K562 (cell line): ENCODE results near the gene FAM184B. TPM values are rescaled to one million over a fixed set of nuclear protein-coding genes. Genes with fewer than 3 reads are reported as not detected.

ENCODE experiments used
- BRD4 ChIP-seq: fragments of 200-600 bp; sonication (generic); IDR thresholded peaks from 2 replicates; pipeline ENCODE4 v1.6.1; 2017; ENCODE audit warnings: inconsistent platforms
- C11orf30 ChIP-seq: fragments of 450-650 bp; IDR thresholded peaks from 2 replicates; pipeline ENCODE4 v1.6.1; 2016; ENCODE audit warnings: low read depth, mild to moderate bottlenecking
- KDM5B ChIP-seq: fragments of 200-600 bp; sonication (generic); IDR thresholded peaks from 2 replicates; pipeline ENCODE4 v1.6.1; 2012; ENCODE audit warnings: low read depth, mild to moderate bottlenecking, moderate library complexity, low read length, control low read depth, inconsistent platforms; ENCODE audit not compliant: insufficient replicate concordance
- L3MBTL2 ChIP-seq: fragments of 450-650 bp; IDR thresholded peaks from 2 replicates; pipeline ENCODE4 v1.6.1; 2016; ENCODE audit warnings: mild to moderate bottlenecking, moderate library complexity
- MAZ ChIP-seq, 2 experiments: fragments of 450-650 bp in 1 of 2; sonication (generic) in 1 of 2; formaldehyde crosslinking; IDR thresholded peaks in 1 of 2; conservative IDR thresholded peaks in 1 of 2; 2 replicates each; pipeline versions ENCODE4 v1.4.0 to v1.5.0; 2020; ENCODE audit warnings: mild to moderate bottlenecking in 1 of 2, missing genetic modification reagents in 1 of 2
- PTBP1 ChIP-seq: fragments of 200-400 bp; formaldehyde crosslinking; IDR thresholded peaks from 2 replicates; pipeline ENCODE4 v1.6.1; 2017; ENCODE audit warnings: low read depth, low read length
- SRSF7 ChIP-seq: fragments of 200-400 bp; formaldehyde crosslinking; optimal IDR thresholded peaks from 2 replicates; pipeline ENCODE3; 2017; ENCODE audit warnings: mild to moderate bottlenecking, low read depth, low read length
- TCF3 ChIP-seq: sonication (generic); formaldehyde crosslinking; IDR thresholded peaks from 2 replicates; pipeline ENCODE4 v1.4.0; 2020; ENCODE audit warnings: mild to moderate bottlenecking, missing genetic modification reagents
- ZNF511 ChIP-seq: sonication (generic); formaldehyde crosslinking; IDR thresholded peaks from 2 replicates; pipeline ENCODE4 v1.8.0; 2022; ENCODE audit warnings: mild to moderate bottlenecking, missing genetic modification reagents
- ZNF76 ChIP-seq: fragments of 250-450 bp; sonication (Bioruptor Pico); IDR thresholded peaks from 2 replicates; pipeline ENCODE4 v1.4.0; 2020; ENCODE audit warnings: mild to moderate bottlenecking, moderate library complexity, borderline replicate concordance
- ZNF780A ChIP-seq: fragments of 250-450 bp; sonication (Bioruptor Pico); IDR thresholded peaks from 2 replicates; pipeline ENCODE4 v1.5.0; 2021; ENCODE audit warnings: mild to moderate bottlenecking
- polyA plus RNA-seq, 8 experiments: library from polyadenylated mRNA; depleted of rRNA in 4 of 8; stranded (reverse) in 5 of 8; unstranded in 3 of 8; fragments of >200 nt; fragmentation: Nextera tagmentation in 2 of 8; fragmentation: Illumina TruSeq in 1 of 8; extraction: Ambion mirVana in 2 of 8; extraction: Trizol in 1 of 8; gene quantifications; 2 replicates each; pipeline versions ENCODE4 v1.2.1 to v1.2.3, GENCODE V29; 2011 to 2014; ENCODE audit warnings: inconsistent platforms in 1 of 8, missing spikeins in 1 of 8
- total RNA-seq, 7 experiments: library from RNA; depleted of rRNA in 6 of 7; stranded (reverse); fragments of >200 nt in 6 of 7; fragmentation: Illumina TruSeq in 2 of 7; extraction: Trizol in 2 of 7; gene quantifications; 2 replicates each; pipeline versions ENCODE4 v1.2.1 to v1.2.3, GENCODE V29; 2011 to 2021; ENCODE audit warnings: low replicate concordance in 1 of 7
- TF ChIP-seq, protein P1 (sequence below), 2 experiments: fragments of 450-650 bp in 1 of 2; sonication (generic) in 1 of 2; formaldehyde crosslinking in 1 of 2; IDR thresholded peaks; 2 replicates each; pipeline versions ENCODE4 v1.7.1 to v1.9.0; 2016 to 2022; ENCODE audit warnings: inconsistent platforms in 1 of 2, mild to moderate bottlenecking in 1 of 2, missing genetic modification reagents in 1 of 2
- TF ChIP-seq, protein P2 (sequence below): IDR thresholded peaks from 3 replicates; pipeline ENCODE4 v1.6.1; 2011; ENCODE audit warnings: borderline replicate concordance, mild to moderate bottlenecking, moderate library complexity; ENCODE audit not compliant: insufficient read length; ENCODE audit errors: extremely low read depth

The FAM184B gene
- total and polyA plus RNA-seq, 9 of the 15 experiments (the other 6 are each of a cell fraction or from before 2014, with no cell fraction given), result not detected

- TF ChIP-seq KDM5B (peak; percentile 95), ZNF511 (CRISPR knock-in tag) (peak; percentile 97), L3MBTL2 (peak; percentile 95), PTBP1 (no peak), C11orf30 (peak; percentile 35; the same call in 1 of the 2 replicates), BRD4 (0 out of 2 replicates have a peak, but pooled peaks have one; percentile 63), SRSF7 (no peak), ZNF780A (no peak), TCF3 (CRISPR knock-in tag) (peak; percentile 9; the same call in 1 of the 2 replicates), ZNF76 (CRISPR knock-in tag) (no peak), MAZ (CRISPR knock-in tag; conservative IDR thresholded peaks at IDR 0.05 in 1 of 2, IDR thresholded peaks at IDR 0.05 in 1 of 2) (peak in 1 of 2 experiments; percentile 69; a peak in 2 of 4 replicates)
- TF ChIP-seq, protein P1, sequence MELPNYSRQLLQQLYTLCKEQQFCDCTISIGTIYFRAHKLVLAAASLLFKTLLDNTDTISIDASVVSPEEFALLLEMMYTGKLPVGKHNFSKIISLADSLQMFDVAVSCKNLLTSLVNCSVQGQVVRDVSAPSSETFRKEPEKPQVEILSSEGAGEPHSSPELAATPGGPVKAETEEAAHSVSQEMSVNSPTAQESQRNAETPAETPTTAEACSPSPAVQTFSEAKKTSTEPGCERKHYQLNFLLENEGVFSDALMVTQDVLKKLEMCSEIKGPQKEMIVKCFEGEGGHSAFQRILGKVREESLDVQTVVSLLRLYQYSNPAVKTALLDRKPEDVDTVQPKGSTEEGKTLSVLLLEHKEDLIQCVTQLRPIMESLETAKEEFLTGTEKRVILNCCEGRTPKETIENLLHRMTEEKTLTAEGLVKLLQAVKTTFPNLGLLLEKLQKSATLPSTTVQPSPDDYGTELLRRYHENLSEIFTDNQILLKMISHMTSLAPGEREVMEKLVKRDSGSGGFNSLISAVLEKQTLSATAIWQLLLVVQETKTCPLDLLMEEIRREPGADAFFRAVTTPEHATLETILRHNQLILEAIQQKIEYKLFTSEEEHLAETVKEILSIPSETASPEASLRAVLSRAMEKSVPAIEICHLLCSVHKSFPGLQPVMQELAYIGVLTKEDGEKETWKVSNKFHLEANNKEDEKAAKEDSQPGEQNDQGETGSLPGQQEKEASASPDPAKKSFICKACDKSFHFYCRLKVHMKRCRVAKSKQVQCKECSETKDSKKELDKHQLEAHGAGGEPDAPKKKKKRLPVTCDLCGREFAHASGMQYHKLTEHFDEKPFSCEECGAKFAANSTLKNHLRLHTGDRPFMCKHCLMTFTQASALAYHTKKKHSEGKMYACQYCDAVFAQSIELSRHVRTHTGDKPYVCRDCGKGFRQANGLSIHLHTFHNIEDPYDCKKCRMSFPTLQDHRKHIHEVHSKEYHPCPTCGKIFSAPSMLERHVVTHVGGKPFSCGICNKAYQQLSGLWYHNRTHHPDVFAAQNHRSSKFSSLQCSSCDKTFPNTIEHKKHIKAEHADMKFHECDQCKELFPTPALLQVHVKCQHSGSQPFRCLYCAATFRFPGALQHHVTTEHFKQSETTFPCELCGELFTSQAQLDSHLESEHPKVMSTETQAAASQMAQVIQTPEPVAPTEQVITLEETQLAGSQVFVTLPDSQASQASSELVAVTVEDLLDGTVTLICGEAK (IDR thresholded peaks at IDR 0.05), result peak; percentile 91
- TF ChIP-seq, protein P1 (CRISPR knock-in tag; IDR thresholded peaks at IDR 0.05), result peak; percentile 65
- TF ChIP-seq, protein P2, sequence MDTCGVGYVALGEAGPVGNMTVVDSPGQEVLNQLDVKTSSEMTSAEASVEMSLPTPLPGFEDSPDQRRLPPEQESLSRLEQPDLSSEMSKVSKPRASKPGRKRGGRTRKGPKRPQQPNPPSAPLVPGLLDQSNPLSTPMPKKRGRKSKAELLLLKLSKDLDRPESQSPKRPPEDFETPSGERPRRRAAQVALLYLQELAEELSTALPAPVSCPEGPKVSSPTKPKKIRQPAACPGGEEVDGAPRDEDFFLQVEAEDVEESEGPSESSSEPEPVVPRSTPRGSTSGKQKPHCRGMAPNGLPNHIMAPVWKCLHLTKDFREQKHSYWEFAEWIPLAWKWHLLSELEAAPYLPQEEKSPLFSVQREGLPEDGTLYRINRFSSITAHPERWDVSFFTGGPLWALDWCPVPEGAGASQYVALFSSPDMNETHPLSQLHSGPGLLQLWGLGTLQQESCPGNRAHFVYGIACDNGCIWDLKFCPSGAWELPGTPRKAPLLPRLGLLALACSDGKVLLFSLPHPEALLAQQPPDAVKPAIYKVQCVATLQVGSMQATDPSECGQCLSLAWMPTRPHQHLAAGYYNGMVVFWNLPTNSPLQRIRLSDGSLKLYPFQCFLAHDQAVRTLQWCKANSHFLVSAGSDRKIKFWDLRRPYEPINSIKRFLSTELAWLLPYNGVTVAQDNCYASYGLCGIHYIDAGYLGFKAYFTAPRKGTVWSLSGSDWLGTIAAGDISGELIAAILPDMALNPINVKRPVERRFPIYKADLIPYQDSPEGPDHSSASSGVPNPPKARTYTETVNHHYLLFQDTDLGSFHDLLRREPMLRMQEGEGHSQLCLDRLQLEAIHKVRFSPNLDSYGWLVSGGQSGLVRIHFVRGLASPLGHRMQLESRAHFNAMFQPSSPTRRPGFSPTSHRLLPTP, result no peak
Observed at GRCh38 chr4:17810260-17811077, 29.0 kb upstream of the FAM184B start, which contains the start of the genes DCAF16 and NCAPG (continued).
